Measurements from ENCODE around the gene LYRM2. TPM values are rescaled to one million over a fixed set of nuclear protein-coding genes. Genes with fewer than 3 reads are reported as not detected.

The LYRM2 gene
- total and polyA plus RNA-seq, 2 of the 8 experiments (the other 6 are each of a cell fraction or from before 2014, with no cell fraction given): 7.3 to 25.7 TPM

- WGBS, 2 experiments (ENCODE audit: extremely low coverage in 1 of 2, insufficient coverage in 1 of 2, insufficient read length in 1 of 2, insufficient replicate concordance in 2 of 2, low coverage in 1 of 2, low lambda C conversion rate in 2 of 2, missing lambda C conversion rate in 1 of 2): 80% methylated on average over 3 of the region's 3 CpGs; no CpG with 5 or more reads in 1 of the 2 experiments
- H3K14ac ChIP-seq (ENCODE audit: insufficient read length): no peak overlapping the region
- no peak for DNase-seq (ENCODE audit: low read depth in 1 of 2, low spot score in 2 of 2)
- no peak for TF ChIP-seq TBP (IDR thresholded peaks at IDR 0.05; ENCODE audit: low read depth, low read length)
- no peak for TF ChIP-seq BACH1 (IDR thresholded peaks at IDR 0.05; ENCODE audit: low read length)
- TF ChIP-seq KDM1A (IDR thresholded peaks at IDR 0.05; ENCODE audit: borderline replicate concordance, low read length): no peak
- no peak for TF ChIP-seq EGR1 (IDR thresholded peaks at IDR 0.05; ENCODE audit: borderline replicate concordance, low read depth, low read length)
- TF ChIP-seq SAP30 (IDR thresholded peaks at IDR 0.05; ENCODE audit: insufficient read depth, insufficient replicate concordance, low read length): no peak
- no peak for TF ChIP-seq SP4 (IDR thresholded peaks at IDR 0.05; ENCODE audit: low read length)
- TF ChIP-seq, protein P1, sequence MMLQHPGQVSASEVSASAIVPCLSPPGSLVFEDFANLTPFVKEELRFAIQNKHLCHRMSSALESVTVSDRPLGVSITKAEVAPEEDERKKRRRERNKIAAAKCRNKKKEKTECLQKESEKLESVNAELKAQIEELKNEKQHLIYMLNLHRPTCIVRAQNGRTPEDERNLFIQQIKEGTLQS (IDR thresholded peaks at IDR 0.05; ENCODE audit: insufficient read depth, low read depth, low read length): no peak
- no peak for TF ChIP-seq RXRA (IDR thresholded peaks at IDR 0.05; ENCODE audit: insufficient read depth, low read depth, low read length)
- TF ChIP-seq CHD2 (IDR thresholded peaks at IDR 0.05; ENCODE audit: low read length): no peak
- TF ChIP-seq YY1 (IDR thresholded peaks at IDR 0.05; ENCODE audit: low read depth, low read length): no peak
- no peak for TF ChIP-seq TEAD4 (IDR thresholded peaks at IDR 0.05; ENCODE audit: low read depth, low read length)
- TF ChIP-seq MAFK (IDR thresholded peaks at IDR 0.05; ENCODE audit: low read depth, low read length): no peak
- TF ChIP-seq RNF2 (IDR thresholded peaks at IDR 0.05; ENCODE audit: borderline replicate concordance, low read depth, low read length, missing control alignments, poor library complexity, severe bottlenecking): no peak
These were observed 57.4 kb downstream of the LYRM2 start for GRCh38 chr6:89580997-89581666.

More at GRCh38 chr6:89580997-89581666, 57.4 kb downstream of the LYRM2 start:
- Histone ChIP-seq H3K4me2 (ENCODE audit: insufficient read depth in 1 of 2, low read depth in 2 of 2, low read length in 2 of 2) (no peak overlapping the region), H3K9me3 (ENCODE audit: insufficient read depth in 2 of 2, low read depth in 1 of 2, low read length in 1 of 2) (no peaks in the 10 kb centered on the region), H3K27me3 (replicated peaks in 1 of 4; ENCODE audit: control insufficient read depth in 3 of 4, extremely low read depth in 1 of 4, insufficient read depth in 3 of 4, low read length in 3 of 4) (no peaks in the 10 kb centered on the region), H3K36me3 (ENCODE audit: control insufficient read depth in 2 of 4, insufficient read depth in 4 of 4, low read length in 3 of 4) (no peaks in the 10 kb centered on the region), H3K79me1 (ENCODE audit: low read depth, low read length) (no peaks in the 10 kb centered on the region), H3K9ac (replicated peaks in 1 of 4; ENCODE audit: extremely low read depth in 1 of 4, low read depth in 3 of 4, low read length in 3 of 4) (no peak overlapping the region), H4K91ac (replicated peaks; ENCODE audit: insufficient read length, low read length) (no peak overlapping the region), H4K5ac (ENCODE audit: insufficient read length, low read depth, low read length) (no peak overlapping the region), H3K23ac (ENCODE audit: insufficient read length) (no peak overlapping the region), H3K4ac (replicated peaks; ENCODE audit: insufficient read length, low read depth, low read length) (no peak overlapping the region), H4K20me1 (replicated peaks in 1 of 2; ENCODE audit: control insufficient read depth in 1 of 2, insufficient read depth in 2 of 2, low read length in 2 of 2) (no peaks in the 10 kb centered on the region), H3K18ac (ENCODE audit: extremely low read depth, low read length) (no peak overlapping the region), H3K4me3 (ENCODE audit: extremely low read depth in 1 of 4, insufficient read depth in 2 of 4, low read depth in 3 of 4, low read length in 4 of 4) (no peak overlapping the region), H3K23me2 (ENCODE audit: low read depth, low read length) (no peaks in the 10 kb centered on the region), H2BK20ac (ENCODE audit: low read length) (no peak overlapping the region), H2BK120ac (replicated peaks; ENCODE audit: low read depth, low read length) (no peak overlapping the region), H3K56ac (replicated peaks; ENCODE audit: insufficient read length, low read depth, low read length) (no peak overlapping the region), H3K27ac (ENCODE audit: low read depth, low read length) (no peak overlapping the region), H3K79me2 (ENCODE audit: control insufficient read depth in 1 of 2, insufficient read depth in 2 of 2, low read length in 2 of 2) (no peaks in the 10 kb centered on the region), H3K4me1 (replicated peaks in 1 of 4; ENCODE audit: control insufficient read depth in 3 of 4, insufficient read depth in 4 of 4, low read length in 3 of 4) (peaks cover 0 to 3% (median 1%) of the 10 kb centered on the region in 4 experiments; a peak in 1 of 7 replicates), H2AFZ (ENCODE audit: low read length) (no peak overlapping the region), H2BK15ac (ENCODE audit: low read length) (no peak overlapping the region), H4K8ac (ENCODE audit: extremely low read depth, insufficient read depth, low read length) (no peak overlapping the region), H2BK5ac (ENCODE audit: low read depth, low read length) (no peak overlapping the region), H2AK5ac (ENCODE audit: low read depth, low read length) (no peak overlapping the region), H2BK12ac (ENCODE audit: low read depth, low read length) (no peak overlapping the region)
- no peak for FAIRE-seq
- POLR2A ChIA-PET (ENCODE audit: partially characterized antibody): no interaction called here
- CTCF ChIA-PET (ENCODE audit: partially characterized antibody): interaction anchor here (0.8 to 2.3 kb wide), 11 partner anchors 8 to 331 kb away, joined by 3 to 7 read pairs (median 4); no protein-coding TSS in a partner anchor
